ENCODE measurements around the gene FAM78A. TPM values are rescaled to one million over a fixed set of nuclear protein-coding genes. Genes with fewer than 3 reads are reported as not detected.

The FAM78A gene
- total RNA-seq, 1 donor, result 0.36 TPM

DNA sequence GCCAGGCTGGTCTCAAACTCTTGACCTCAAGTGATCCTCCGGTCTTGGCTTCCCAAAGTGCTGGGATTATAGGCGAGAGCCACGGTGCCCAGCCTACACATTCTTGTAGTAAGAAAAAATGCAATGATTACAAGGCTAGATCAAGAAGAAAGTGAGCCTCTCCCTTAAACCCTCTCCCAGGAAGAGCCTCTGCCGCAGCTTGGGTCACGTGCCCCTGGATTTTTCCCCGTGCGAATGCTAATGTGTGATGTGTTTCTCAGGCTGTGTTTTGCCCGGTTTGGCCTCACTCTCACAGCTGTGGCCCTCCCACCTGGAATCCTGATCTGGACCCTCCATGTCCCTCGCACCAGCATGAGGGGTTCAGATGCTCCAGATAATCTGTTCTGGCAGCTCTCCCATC, 20.1 kb upstream of the FAM78A start:
- no peak for DNase-seq (ENCODE audit: insufficient read length, low spot score, missing footprints)
- Histone ChIP-seq H3K27me3 (ENCODE audit: insufficient read depth, low read length) (no peaks in the 10 kb centered on the region), H3K79me2 (ENCODE audit: insufficient read depth, low read length) (peaks cover 19% of the 10 kb centered on the region), H4K20me1 (ENCODE audit: insufficient read depth, low read length) (peaks cover 32% of the 10 kb centered on the region), H2AFZ (ENCODE audit: low read length) (no peak overlapping the region), H3K4me3 (ENCODE audit: insufficient read depth, low read length) (no peak overlapping the region), H3K36me3 (ENCODE audit: insufficient read depth, low read length) (peaks cover 13% of the 10 kb centered on the region), H3K27ac (ENCODE audit: low read depth, low read length) (no peak overlapping the region), H3K9me3 (ENCODE audit: low read depth, low read length) (no peaks in the 10 kb centered on the region), H3K4me1 (ENCODE audit: insufficient read depth, low read length) (peaks cover 2% of the 10 kb centered on the region), H3K4me2 (ENCODE audit: insufficient read depth, low read length) (no peak overlapping the region)
- TF ChIP-seq, protein P1, sequence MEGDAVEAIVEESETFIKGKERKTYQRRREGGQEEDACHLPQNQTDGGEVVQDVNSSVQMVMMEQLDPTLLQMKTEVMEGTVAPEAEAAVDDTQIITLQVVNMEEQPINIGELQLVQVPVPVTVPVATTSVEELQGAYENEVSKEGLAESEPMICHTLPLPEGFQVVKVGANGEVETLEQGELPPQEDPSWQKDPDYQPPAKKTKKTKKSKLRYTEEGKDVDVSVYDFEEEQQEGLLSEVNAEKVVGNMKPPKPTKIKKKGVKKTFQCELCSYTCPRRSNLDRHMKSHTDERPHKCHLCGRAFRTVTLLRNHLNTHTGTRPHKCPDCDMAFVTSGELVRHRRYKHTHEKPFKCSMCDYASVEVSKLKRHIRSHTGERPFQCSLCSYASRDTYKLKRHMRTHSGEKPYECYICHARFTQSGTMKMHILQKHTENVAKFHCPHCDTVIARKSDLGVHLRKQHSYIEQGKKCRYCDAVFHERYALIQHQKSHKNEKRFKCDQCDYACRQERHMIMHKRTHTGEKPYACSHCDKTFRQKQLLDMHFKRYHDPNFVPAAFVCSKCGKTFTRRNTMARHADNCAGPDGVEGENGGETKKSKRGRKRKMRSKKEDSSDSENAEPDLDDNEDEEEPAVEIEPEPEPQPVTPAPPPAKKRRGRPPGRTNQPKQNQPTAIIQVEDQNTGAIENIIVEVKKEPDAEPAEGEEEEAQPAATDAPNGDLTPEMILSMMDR (IDR thresholded peaks at IDR 0.05; ENCODE audit: extremely low read depth, low read depth, low read length), result no peak

DNA sequence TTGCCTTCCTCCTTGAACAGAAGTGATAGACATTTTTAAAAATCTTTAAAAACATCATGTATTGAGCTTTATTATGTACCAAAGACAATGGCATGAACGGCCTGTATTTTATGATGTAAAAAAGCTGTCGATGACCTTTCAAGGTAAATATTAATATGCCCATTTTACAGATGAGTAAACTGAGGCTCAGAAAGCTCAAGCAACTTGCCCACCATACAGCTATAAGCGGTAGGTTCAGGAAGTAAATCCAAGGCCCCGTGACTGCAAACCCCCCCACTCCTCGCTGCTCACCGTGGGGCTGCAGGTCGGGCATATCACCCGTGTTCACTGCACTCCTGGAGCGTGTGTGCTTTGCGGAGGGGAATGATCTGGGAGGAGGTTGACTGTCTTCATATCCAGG, 16.6 kb upstream of the FAM78A start:
- DNase-seq (ENCODE audit: insufficient read length, low spot score, missing footprints), result no peak
- H3K27me3 ChIP-seq (ENCODE audit: insufficient read depth, low read length), result no peaks in the 10 kb centered on the region
- H4K20me1 ChIP-seq (ENCODE audit: insufficient read depth, low read length), result peaks cover 30% of the 10 kb centered on the region
- no peak overlapping the region for H3K27ac ChIP-seq (ENCODE audit: low read depth, low read length)
- peaks cover 35% of the 10 kb centered on the region for H3K79me2 ChIP-seq (ENCODE audit: insufficient read depth, low read length)
- TF ChIP-seq, protein P1 (IDR thresholded peaks at IDR 0.05; ENCODE audit: extremely low read depth, low read depth, low read length), result no peak
- no peak overlapping the region for H2AFZ ChIP-seq (ENCODE audit: low read length)
- H3K9me3 ChIP-seq (ENCODE audit: low read depth, low read length), result no peaks in the 10 kb centered on the region
- H3K4me1 ChIP-seq (ENCODE audit: insufficient read depth, low read length), result peaks cover 13% of the 10 kb centered on the region
- no peak overlapping the region for H3K4me3 ChIP-seq (ENCODE audit: insufficient read depth, low read length)
- peaks cover 13% of the 10 kb centered on the region for H3K36me3 ChIP-seq (ENCODE audit: insufficient read depth, low read length)
- no peak overlapping the region for H3K4me2 ChIP-seq (ENCODE audit: insufficient read depth, low read length)

DNA sequence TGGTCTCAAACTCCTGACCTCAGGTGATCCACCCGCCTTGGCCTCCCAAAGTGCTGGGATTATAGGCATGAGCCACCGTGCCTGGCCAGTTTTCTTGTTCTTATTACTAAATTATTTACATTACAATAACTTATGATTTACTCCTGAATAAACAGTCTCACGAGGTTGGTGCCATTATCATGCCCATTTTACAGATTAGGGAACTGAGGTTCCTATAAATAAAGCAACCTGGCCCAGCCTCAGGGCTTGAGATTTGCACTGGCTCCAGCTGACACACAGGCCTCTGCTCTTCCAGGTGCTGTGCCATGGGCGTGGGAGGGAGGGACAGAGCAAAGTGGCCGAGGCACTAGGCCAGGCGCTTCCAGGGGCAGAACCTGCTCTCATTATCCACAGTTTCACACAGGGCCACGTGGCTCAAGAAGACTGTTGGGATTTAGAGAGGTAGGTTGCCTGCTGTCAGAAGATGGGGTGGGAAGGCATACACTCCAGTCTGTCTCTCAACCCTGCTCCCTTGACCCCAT, 15.5 kb upstream of the FAM78A start:
- no peaks in the 10 kb centered on the region for H3K9me3 ChIP-seq (ENCODE audit: low read depth, low read length)
- DNase-seq (ENCODE audit: insufficient read length, low spot score, missing footprints), result no peak
- H3K4me2 ChIP-seq (ENCODE audit: insufficient read depth, low read length), result no peak overlapping the region
- no peak overlapping the region for H3K4me3 ChIP-seq (ENCODE audit: insufficient read depth, low read length)
- H3K79me2 ChIP-seq (ENCODE audit: insufficient read depth, low read length), result peaks cover 34% of the 10 kb centered on the region
- no peaks in the 10 kb centered on the region for H3K27me3 ChIP-seq (ENCODE audit: insufficient read depth, low read length)
- H4K20me1 ChIP-seq (ENCODE audit: insufficient read depth, low read length), result peaks cover 22% of the 10 kb centered on the region
- H3K27ac ChIP-seq (ENCODE audit: low read depth, low read length), result no peak overlapping the region
- H2AFZ ChIP-seq (ENCODE audit: low read length), result no peak overlapping the region
- H3K36me3 ChIP-seq (ENCODE audit: insufficient read depth, low read length), result peaks cover 13% of the 10 kb centered on the region
- TF ChIP-seq, protein P1 (IDR thresholded peaks at IDR 0.05; ENCODE audit: extremely low read depth, low read depth, low read length), result no peak
- peaks cover 10% of the 10 kb centered on the region for H3K4me1 ChIP-seq (ENCODE audit: insufficient read depth, low read length)

- TF ChIP-seq, protein P1 (IDR thresholded peaks at IDR 0.05; ENCODE audit: extremely low read depth, low read depth, low read length), result no peak
- H3K36me3 ChIP-seq (ENCODE audit: insufficient read depth, low read length), result peaks cover 13% of the 10 kb centered on the region
- peak overlapping the region; percentile 87 for H3K27ac ChIP-seq (ENCODE audit: low read depth, low read length)
- DNase-seq (ENCODE audit: insufficient read length, low spot score, missing footprints), result no peak
- H2AFZ ChIP-seq (ENCODE audit: low read length), result peak overlapping the region; percentile 97
- peaks cover 34% of the 10 kb centered on the region for H3K79me2 ChIP-seq (ENCODE audit: insufficient read depth, low read length)
- H3K4me1 ChIP-seq (ENCODE audit: insufficient read depth, low read length), result peaks cover 10% of the 10 kb centered on the region
- peak overlapping the region; percentile 91 for H3K4me2 ChIP-seq (ENCODE audit: insufficient read depth, low read length)
- H3K9me3 ChIP-seq (ENCODE audit: low read depth, low read length), result no peaks in the 10 kb centered on the region
- H4K20me1 ChIP-seq (ENCODE audit: insufficient read depth, low read length), result peaks cover 18% of the 10 kb centered on the region
- H3K4me3 ChIP-seq (ENCODE audit: insufficient read depth, low read length), result peak overlapping the region; percentile 81
- H3K27me3 ChIP-seq (ENCODE audit: insufficient read depth, low read length), result no peaks in the 10 kb centered on the region
These were observed 14.6 kb upstream of the FAM78A start for GRCh38 chr9:131290767-131291370.

Data from osteoblast (primary cell).